ENCODE measurements around the gene AGFG2. TPM values are rescaled to one million over a fixed set of nuclear protein-coding genes. Genes with fewer than 3 reads are reported as not detected.
A peak's percentile ranks its signal among the peaks of the same experiment; 100 is the strongest.

The AGFG2 gene
- total and polyA plus RNA-seq, 2 of the 13 experiments (the other 11 are each of a cell fraction or from before 2014, with no cell fraction given): 125 to 132 TPM

DNA sequence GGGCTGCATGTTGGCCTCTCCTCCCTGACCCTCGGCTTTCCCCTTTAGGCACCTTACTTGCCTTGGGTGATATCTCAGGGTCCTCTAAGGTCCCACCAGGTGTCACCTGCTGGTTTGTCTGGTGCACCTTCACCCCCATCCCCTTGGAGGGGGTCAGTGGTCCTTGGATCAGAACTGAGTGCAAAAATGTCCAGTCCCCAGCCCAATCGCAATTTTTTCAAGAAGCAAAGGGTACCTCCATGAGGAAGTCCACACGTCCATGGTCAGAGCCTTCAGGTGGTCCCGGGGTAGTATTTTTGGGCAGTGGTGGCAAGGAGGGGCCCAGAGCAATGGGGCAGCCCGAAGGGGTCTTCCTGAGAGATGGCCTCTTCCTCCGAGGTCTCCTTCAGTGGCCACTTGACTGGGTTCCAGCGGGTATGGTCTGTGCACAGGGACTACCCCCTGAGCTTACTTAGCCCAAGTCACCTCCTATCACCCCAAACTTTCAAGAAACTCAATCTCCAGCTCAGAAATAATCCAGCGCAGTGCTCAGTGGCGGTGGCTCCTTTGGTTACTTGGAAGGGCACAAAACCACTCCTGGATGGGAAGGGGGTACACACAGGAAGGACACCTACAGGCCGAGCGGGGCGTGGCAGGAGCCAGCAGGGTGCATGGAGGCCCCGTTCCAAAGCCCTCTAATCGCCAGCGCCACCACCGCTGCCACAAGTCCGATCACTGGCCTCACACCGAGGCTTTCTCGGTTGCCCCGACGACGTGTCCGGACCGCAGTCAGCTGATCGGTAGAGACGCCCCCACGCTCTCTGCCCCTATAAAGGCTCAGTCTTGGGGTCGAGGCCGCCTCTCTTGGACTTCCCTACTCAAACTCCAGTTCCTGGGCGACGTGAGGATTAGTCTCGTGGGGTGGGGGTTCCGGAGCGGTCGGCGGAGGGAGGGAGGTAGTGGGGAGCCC lies 30.2 kb downstream of the AGFG2 start (continued):
- TF ChIP-seq ZNF383 (CRISPR knock-in tag; IDR thresholded peaks at IDR 0.05; ENCODE audit: borderline replicate concordance) (no peak), ZNF235 (CRISPR knock-in tag; IDR thresholded peaks at IDR 0.05; ENCODE audit: borderline replicate concordance) (no peak), RFXAP (CRISPR knock-in tag; IDR thresholded peaks at IDR 0.05; ENCODE audit: borderline replicate concordance) (no peak), CREM (IDR thresholded peaks at IDR 0.05) (no peak; the same call in 1 of the 2 replicates), CREM (CRISPR knock-in tag; IDR thresholded peaks at IDR 0.05) (no peak), MEF2D (CRISPR knock-in tag; IDR thresholded peaks at IDR 0.05) (peak; percentile 94), AGO1 (IDR thresholded peaks at IDR 0.05; ENCODE audit: low read depth, low read length, poor library complexity, severe bottlenecking) (no peak), ZSCAN9 (CRISPR knock-in tag; IDR thresholded peaks at IDR 0.05; ENCODE audit: borderline replicate concordance) (no peak), ZNF614 (CRISPR knock-in tag; IDR thresholded peaks at IDR 0.05; ENCODE audit: borderline replicate concordance) (0 out of 2 replicates have a peak, but pooled peaks have one; percentile 15), HNRNPLL (IDR thresholded peaks at IDR 0.05; ENCODE audit: low read depth, low read length, poor library complexity, severe bottlenecking) (no peak), RBFOX2 (IDR thresholded peaks at IDR 0.05; ENCODE audit: low read depth, low read length) (no peak), ZSCAN31 (CRISPR knock-in tag; IDR thresholded peaks at IDR 0.05; ENCODE audit: low read depth) (peak; percentile 91), KMT2A (CRISPR knock-in tag; IDR thresholded peaks at IDR 0.05) (no peak), TBX2 (CRISPR knock-in tag; IDR thresholded peaks at IDR 0.05; ENCODE audit: borderline replicate concordance) (no peak; the same call in 1 of the 2 replicates), TAF15 (IDR thresholded peaks at IDR 0.05; ENCODE audit: low read depth, low read length, poor library complexity, severe bottlenecking) (peak; percentile 91), ZNF180 (CRISPR knock-in tag; IDR thresholded peaks at IDR 0.05; ENCODE audit: borderline replicate concordance, low read depth) (no peak), ZZZ3 (CRISPR knock-in tag; IDR thresholded peaks at IDR 0.05; ENCODE audit: borderline replicate concordance) (no peak; the same call in 1 of the 2 replicates), KLF16 (CRISPR knock-in tag; IDR thresholded peaks at IDR 0.05) (peak; percentile 37 to 52; a peak in 2 of 4 replicates)
- TF ChIP-seq, protein P1, sequence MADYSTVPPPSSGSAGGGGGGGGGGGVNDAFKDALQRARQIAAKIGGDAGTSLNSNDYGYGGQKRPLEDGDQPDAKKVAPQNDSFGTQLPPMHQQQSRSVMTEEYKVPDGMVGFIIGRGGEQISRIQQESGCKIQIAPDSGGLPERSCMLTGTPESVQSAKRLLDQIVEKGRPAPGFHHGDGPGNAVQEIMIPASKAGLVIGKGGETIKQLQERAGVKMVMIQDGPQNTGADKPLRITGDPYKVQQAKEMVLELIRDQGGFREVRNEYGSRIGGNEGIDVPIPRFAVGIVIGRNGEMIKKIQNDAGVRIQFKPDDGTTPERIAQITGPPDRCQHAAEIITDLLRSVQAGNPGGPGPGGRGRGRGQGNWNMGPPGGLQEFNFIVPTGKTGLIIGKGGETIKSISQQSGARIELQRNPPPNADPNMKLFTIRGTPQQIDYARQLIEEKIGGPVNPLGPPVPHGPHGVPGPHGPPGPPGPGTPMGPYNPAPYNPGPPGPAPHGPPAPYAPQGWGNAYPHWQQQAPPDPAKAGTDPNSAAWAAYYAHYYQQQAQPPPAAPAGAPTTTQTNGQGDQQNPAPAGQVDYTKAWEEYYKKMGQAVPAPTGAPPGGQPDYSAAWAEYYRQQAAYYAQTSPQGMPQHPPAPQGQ (CRISPR knock-in tag; IDR thresholded peaks at IDR 0.05; ENCODE audit: borderline replicate concordance): peak; percentile 98; the same call in 1 of the 2 replicates
- TF ChIP-seq, protein P2, sequence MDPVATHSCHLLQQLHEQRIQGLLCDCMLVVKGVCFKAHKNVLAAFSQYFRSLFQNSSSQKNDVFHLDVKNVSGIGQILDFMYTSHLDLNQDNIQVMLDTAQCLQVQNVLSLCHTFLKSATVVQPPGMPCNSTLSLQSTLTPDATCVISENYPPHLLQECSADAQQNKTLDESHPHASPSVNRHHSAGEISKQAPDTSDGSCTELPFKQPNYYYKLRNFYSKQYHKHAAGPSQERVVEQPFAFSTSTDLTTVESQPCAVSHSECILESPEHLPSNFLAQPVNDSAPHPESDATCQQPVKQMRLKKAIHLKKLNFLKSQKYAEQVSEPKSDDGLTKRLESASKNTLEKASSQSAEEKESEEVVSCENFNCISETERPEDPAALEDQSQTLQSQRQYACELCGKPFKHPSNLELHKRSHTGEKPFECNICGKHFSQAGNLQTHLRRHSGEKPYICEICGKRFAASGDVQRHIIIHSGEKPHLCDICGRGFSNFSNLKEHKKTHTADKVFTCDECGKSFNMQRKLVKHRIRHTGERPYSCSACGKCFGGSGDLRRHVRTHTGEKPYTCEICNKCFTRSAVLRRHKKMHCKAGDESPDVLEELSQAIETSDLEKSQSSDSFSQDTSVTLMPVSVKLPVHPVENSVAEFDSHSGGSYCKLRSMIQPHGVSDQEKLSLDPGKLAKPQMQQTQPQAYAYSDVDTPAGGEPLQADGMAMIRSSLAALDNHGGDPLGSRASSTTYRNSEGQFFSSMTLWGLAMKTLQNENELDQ (CRISPR knock-in tag; IDR thresholded peaks at IDR 0.05; ENCODE audit: borderline replicate concordance): no peak
- TF ChIP-seq, protein P3, sequence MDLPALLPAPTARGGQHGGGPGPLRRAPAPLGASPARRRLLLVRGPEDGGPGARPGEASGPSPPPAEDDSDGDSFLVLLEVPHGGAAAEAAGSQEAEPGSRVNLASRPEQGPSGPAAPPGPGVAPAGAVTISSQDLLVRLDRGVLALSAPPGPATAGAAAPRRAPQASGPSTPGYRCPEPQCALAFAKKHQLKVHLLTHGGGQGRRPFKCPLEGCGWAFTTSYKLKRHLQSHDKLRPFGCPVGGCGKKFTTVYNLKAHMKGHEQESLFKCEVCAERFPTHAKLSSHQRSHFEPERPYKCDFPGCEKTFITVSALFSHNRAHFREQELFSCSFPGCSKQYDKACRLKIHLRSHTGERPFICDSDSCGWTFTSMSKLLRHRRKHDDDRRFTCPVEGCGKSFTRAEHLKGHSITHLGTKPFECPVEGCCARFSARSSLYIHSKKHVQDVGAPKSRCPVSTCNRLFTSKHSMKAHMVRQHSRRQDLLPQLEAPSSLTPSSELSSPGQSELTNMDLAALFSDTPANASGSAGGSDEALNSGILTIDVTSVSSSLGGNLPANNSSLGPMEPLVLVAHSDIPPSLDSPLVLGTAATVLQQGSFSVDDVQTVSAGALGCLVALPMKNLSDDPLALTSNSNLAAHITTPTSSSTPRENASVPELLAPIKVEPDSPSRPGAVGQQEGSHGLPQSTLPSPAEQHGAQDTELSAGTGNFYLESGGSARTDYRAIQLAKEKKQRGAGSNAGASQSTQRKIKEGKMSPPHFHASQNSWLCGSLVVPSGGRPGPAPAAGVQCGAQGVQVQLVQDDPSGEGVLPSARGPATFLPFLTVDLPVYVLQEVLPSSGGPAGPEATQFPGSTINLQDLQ (CRISPR knock-in tag; IDR thresholded peaks at IDR 0.05): no peak
